NCI-H2227 treated with DMSO at 0.1 percent for 48 hours (cell line): ENCODE results near the gene STMP1.

ENCODE experiments used
- DNase-seq: peaks from one replicate; lab custom pipeline; 2025; lab: John Stamatoyannopoulos, UW

The STMP1 gene

DNA sequence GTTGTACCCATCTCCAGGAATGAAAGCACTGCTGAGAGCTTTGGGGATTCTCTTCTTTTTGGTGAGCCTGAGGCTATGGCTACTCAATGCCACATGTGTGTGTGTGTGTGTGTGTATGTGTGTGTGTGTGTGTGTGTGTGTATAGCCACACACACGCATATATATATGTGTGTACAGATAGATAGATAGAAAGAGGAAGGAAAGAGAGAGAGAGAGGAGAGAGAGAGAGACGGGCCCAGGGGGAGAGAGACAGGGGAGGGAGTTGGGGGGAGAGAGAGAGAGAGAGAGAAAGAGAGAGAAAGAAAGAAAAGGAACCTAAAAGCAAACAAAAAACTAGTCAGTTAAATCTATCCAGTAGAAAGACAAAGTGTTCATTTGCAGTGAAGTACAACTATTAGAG is 57.4 kb downstream of the STMP1 start:
- DNase-seq = no peak

DNA sequence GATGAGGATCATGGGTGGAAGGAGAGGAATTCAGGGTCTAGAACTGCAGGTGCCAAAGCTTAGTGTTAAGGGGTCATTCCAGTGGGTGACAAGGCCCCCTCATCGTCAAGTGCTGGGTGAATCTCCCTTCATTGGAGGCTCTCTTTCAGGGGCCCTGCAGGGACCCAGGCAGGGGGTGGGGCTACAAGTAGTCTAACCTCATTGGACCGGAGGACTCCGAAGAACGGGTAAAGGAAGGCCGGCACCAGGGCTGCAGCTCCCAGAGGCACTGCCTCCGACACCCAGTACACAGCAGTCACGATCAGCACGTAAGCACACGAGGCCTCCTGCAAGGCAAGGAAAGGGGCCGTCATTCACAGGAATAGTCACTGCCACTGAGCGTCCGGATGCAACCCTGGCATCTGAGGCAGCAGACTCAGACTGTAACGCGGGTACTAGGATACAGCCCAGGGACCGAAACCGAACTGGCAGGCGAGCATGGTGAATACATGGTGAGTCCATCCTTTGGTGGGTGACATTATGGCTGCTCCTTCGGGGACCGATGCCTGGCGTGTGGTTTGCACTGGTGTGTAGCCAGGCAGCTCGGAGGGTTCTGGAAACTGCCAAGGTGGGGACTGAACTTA is 59.0 kb downstream of the STMP1 start:
- DNase-seq = no peak

DNA sequence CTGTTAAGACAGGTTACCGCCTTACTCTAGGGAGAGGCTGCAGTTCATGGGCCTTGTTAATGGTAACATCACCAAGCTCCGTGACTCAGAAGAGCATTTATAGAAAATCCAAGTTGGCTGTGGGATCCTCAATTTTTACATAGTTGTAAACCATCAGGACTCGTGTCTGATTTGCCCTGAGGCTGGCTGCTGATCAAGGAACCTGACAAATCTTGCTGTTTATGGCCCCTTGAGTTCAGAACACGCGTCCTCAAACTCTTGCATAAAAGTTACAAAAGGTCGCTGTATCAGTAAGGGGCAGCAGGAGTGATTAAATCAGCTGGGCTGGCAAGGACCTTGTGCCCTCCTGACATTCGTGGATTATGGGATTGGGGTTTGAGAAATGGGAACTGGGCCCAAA is 61.1 kb downstream of the STMP1 start:
- no peak for DNase-seq
